ENCODE measurements around the gene B3GALT5. TPM values are rescaled to one million over a fixed set of nuclear protein-coding genes. Genes with fewer than 3 reads are reported as not detected.

B3GALT5 gene
- total RNA-seq, 2 experiments from 2014 or later, result not detected

- H3K27me3 Mint-ChIP-seq, result no peaks in the 10 kb centered on the region
- no peaks in the 10 kb centered on the region for H3K36me3 Mint-ChIP-seq (ENCODE audit: low read depth)
- ATAC-seq (no peak), DNase-seq (no peak)
- ChIA-PET CTCF (no interaction called here), POLR2A (no interaction called here)
- no peak for TF ChIP-seq CTCF (IDR thresholded peaks at IDR 0.05)
- H3K4me3 Mint-ChIP-seq, result no peak overlapping the region
- H3K27ac Mint-ChIP-seq, result no peak overlapping the region
- H3K9me3 Mint-ChIP-seq, result no peaks in the 10 kb centered on the region
- intact Hi-C loops (cut with micrococcal nuclease), result no loop called here
- no peaks in the 10 kb centered on the region for H3K4me1 Mint-ChIP-seq (ENCODE audit: low read depth)
Observed at GRCh38 chr21:39671986-39672385, 59.2 kb downstream of the B3GALT5 start.

GRCh38 chr21:39673163-39673562, 60.4 kb downstream of the B3GALT5 start:
- no peak overlapping the region for H3K4me3 Mint-ChIP-seq
- no peaks in the 10 kb centered on the region for H3K36me3 Mint-ChIP-seq (ENCODE audit: low read depth)
- no peaks in the 10 kb centered on the region for H3K9me3 Mint-ChIP-seq
- no peaks in the 10 kb centered on the region for H3K4me1 Mint-ChIP-seq (ENCODE audit: low read depth)
- TF ChIP-seq CTCF (IDR thresholded peaks at IDR 0.05), result no peak
- ATAC-seq (no peak), DNase-seq (no peak)
- no peaks in the 10 kb centered on the region for H3K27me3 Mint-ChIP-seq
- CTCF ChIA-PET, result no interaction called here
- intact Hi-C loops (cut with micrococcal nuclease), result no loop called here
- no peak overlapping the region for H3K27ac Mint-ChIP-seq
- POLR2A ChIA-PET, result no interaction called here

GRCh38 chr21:39673736-39674135, 61.0 kb downstream of the B3GALT5 start:
- CTCF ChIA-PET, result no interaction called here

GRCh38 chr21:39674801-39675200, 62.1 kb downstream of the B3GALT5 start:
- ChIA-PET POLR2A (no interaction called here), CTCF (no interaction called here)
- no peaks in the 10 kb centered on the region for H3K27me3 Mint-ChIP-seq
- no peaks in the 10 kb centered on the region for H3K9me3 Mint-ChIP-seq
- no peak overlapping the region for H3K27ac Mint-ChIP-seq
- intact Hi-C loops (cut with micrococcal nuclease), result no loop called here
- no peaks in the 10 kb centered on the region for H3K4me1 Mint-ChIP-seq (ENCODE audit: low read depth)
- H3K4me3 Mint-ChIP-seq, result no peak overlapping the region
- H3K36me3 Mint-ChIP-seq (ENCODE audit: low read depth), result no peaks in the 10 kb centered on the region
- ATAC-seq, result no peak
- no peak for DNase-seq
- TF ChIP-seq CTCF (IDR thresholded peaks at IDR 0.05), result no peak

More at GRCh38 chr21:39673736-39674135, 61.0 kb downstream of the B3GALT5 start:
- intact Hi-C loops (cut with micrococcal nuclease), result no loop called here
- TF ChIP-seq CTCF (IDR thresholded peaks at IDR 0.05), result no peak
- Mint-ChIP-seq H3K4me3 (no peak overlapping the region), H3K9me3 (no peaks in the 10 kb centered on the region), H3K27ac (no peak overlapping the region), H3K36me3 (ENCODE audit: low read depth) (no peaks in the 10 kb centered on the region), H3K27me3 (no peaks in the 10 kb centered on the region), H3K4me1 (ENCODE audit: low read depth) (no peaks in the 10 kb centered on the region)
- POLR2A ChIA-PET, result no interaction called here
- no peak for ATAC-seq
- no peak for DNase-seq

DNA sequence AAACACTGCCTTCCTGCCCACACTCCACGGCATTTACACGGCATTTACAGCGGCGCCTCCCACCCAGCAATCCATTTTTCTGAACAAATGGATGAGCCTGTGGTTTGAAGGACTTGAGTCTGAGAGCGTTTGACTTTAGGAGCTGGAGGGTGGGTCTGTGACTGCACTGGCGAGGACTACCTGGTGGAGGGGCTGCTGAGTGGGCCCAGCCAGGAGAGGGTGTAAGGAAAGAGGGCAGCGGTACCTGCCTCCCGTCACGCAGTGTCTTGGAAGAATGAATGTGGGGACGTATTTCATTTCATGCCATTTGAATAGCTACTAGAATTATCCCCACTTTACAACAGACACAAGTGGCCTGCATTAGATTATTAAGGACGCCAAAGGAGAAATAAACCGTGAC, 62.9 kb downstream of the B3GALT5 start:
- POLR2A ChIA-PET, result interaction anchor here (0.6 kb wide), 1 partner anchor 813 kb away, joined by 3 read pairs; no protein-coding TSS in a partner anchor
- Mint-ChIP-seq H3K27ac (no peak overlapping the region), H3K36me3 (ENCODE audit: low read depth) (no peaks in the 10 kb centered on the region), H3K9me3 (no peaks in the 10 kb centered on the region), H3K4me1 (ENCODE audit: low read depth) (no peaks in the 10 kb centered on the region), H3K27me3 (no peaks in the 10 kb centered on the region), H3K4me3 (no peak overlapping the region)
- no peak for ATAC-seq
- DNase-seq, result no peak
- intact Hi-C loops (cut with micrococcal nuclease), result no loop called here
- CTCF ChIA-PET, result no interaction called here
- no peak for TF ChIP-seq CTCF (IDR thresholded peaks at IDR 0.05)

All from activated CD8-positive, alpha-beta T cell treated with anti-CD3 and anti-CD28 coated beads for 36 hours (primary cell).